GM12892 (cell line): Measurements from ENCODE around the gene ANKMY1.

ENCODE experiments used
- POLR2AphosphoS5 ChIP-seq: IDR thresholded peaks from 2 replicates; pipeline ENCODE4 v1.6.1; 2011; ENCODE audit warnings: low read depth, low read length, control low read depth
- TAF1 ChIP-seq: IDR thresholded peaks from 2 replicates; pipeline ENCODE4 v1.6.1; 2011; ENCODE audit warnings: low read depth, mild to moderate bottlenecking, control low read depth, low read length, borderline replicate concordance

GRCh38 chr2:240598311-240598911 lies 40.6 kb upstream of the ANKMY1 start:
- TF ChIP-seq POLR2AphosphoS5 (no peak), TAF1 (no peak)
